Measurements from ENCODE around the gene MRPL45. TPM values are rescaled to one million over a fixed set of nuclear protein-coding genes. Genes with fewer than 3 reads are reported as not detected.

Gene MRPL45
- polyA plus RNA-seq, 1 donor from 2014 or later = 27.5 TPM

- H3K9ac ChIP-seq (ENCODE audit: low read length) = no peak overlapping the region
Observed at GRCh38 chr17:38325221-38325851, 28.4 kb downstream of the MRPL45 start.

GRCh38 chr17:38326996-38327792 lies 30.2 kb downstream of the MRPL45 start:
- H3K79me2 ChIP-seq (replicated peaks; ENCODE audit: insufficient read depth, low read length) = no peaks in the 10 kb centered on the region
- H3K36me3 ChIP-seq (ENCODE audit: insufficient read depth, low read length) = no peaks in the 10 kb centered on the region
- H3K4me3 ChIP-seq (ENCODE audit: low read length) = no peak overlapping the region
- H3K9me2 ChIP-seq (ENCODE audit: insufficient read depth, low read length) = no peaks in the 10 kb centered on the region
- no peaks in the 10 kb centered on the region for H3K27me3 ChIP-seq (ENCODE audit: insufficient read depth, low read depth, low read length)
- H3K9ac ChIP-seq (ENCODE audit: low read length) = no peak overlapping the region
- no peaks in the 10 kb centered on the region for H3K9me3 ChIP-seq (ENCODE audit: low read length)
- H3K27ac ChIP-seq (ENCODE audit: low read length) = no peak overlapping the region
- no peaks in the 10 kb centered on the region for H3F3A ChIP-seq (ENCODE audit: insufficient read depth, low read length, poor library complexity, severe bottlenecking)
- no peak overlapping the region for H3K4me2 ChIP-seq (ENCODE audit: low read length)
- H2AFZ ChIP-seq (ENCODE audit: low read depth, low read length) = no peak overlapping the region
- H4K20me1 ChIP-seq (ENCODE audit: insufficient read depth) = no peaks in the 10 kb centered on the region
- no peak for TF ChIP-seq POLR2AphosphoS5 (IDR thresholded peaks at IDR 0.05)
- TF ChIP-seq EP300 (conservative IDR thresholded peaks at IDR 0.05; ENCODE audit: poor library complexity, severe bottlenecking) = no peak
- no peak for TF ChIP-seq TAF1 (IDR thresholded peaks at IDR 0.05; ENCODE audit: low read depth)
- TF ChIP-seq MXI1 (conservative IDR thresholded peaks at IDR 0.05; ENCODE audit: poor library complexity, severe bottlenecking) = no peak
- no peak for TF ChIP-seq RAD21 (conservative IDR thresholded peaks at IDR 0.05)
- TF ChIP-seq EZH2 (IDR thresholded peaks at IDR 0.05; ENCODE audit: borderline replicate concordance, insufficient read depth, low read length, poor library complexity, severe bottlenecking) = no peak
- TF ChIP-seq CTCF (IDR thresholded peaks at IDR 0.05; ENCODE audit: poor library complexity, severe bottlenecking) = no peak

More at GRCh38 chr17:38325221-38325851, 28.4 kb downstream of the MRPL45 start:
- no peaks in the 10 kb centered on the region for H4K20me1 ChIP-seq (ENCODE audit: insufficient read depth)
- no peaks in the 10 kb centered on the region for H3K9me3 ChIP-seq (ENCODE audit: low read length)
- no peaks in the 10 kb centered on the region for H3K9me2 ChIP-seq (ENCODE audit: insufficient read depth, low read length)
- no peak overlapping the region for H2AFZ ChIP-seq (ENCODE audit: low read depth, low read length)
- no peak for TF ChIP-seq EZH2 (IDR thresholded peaks at IDR 0.05; ENCODE audit: borderline replicate concordance, insufficient read depth, low read length, poor library complexity, severe bottlenecking)
- TF ChIP-seq, protein P1, sequence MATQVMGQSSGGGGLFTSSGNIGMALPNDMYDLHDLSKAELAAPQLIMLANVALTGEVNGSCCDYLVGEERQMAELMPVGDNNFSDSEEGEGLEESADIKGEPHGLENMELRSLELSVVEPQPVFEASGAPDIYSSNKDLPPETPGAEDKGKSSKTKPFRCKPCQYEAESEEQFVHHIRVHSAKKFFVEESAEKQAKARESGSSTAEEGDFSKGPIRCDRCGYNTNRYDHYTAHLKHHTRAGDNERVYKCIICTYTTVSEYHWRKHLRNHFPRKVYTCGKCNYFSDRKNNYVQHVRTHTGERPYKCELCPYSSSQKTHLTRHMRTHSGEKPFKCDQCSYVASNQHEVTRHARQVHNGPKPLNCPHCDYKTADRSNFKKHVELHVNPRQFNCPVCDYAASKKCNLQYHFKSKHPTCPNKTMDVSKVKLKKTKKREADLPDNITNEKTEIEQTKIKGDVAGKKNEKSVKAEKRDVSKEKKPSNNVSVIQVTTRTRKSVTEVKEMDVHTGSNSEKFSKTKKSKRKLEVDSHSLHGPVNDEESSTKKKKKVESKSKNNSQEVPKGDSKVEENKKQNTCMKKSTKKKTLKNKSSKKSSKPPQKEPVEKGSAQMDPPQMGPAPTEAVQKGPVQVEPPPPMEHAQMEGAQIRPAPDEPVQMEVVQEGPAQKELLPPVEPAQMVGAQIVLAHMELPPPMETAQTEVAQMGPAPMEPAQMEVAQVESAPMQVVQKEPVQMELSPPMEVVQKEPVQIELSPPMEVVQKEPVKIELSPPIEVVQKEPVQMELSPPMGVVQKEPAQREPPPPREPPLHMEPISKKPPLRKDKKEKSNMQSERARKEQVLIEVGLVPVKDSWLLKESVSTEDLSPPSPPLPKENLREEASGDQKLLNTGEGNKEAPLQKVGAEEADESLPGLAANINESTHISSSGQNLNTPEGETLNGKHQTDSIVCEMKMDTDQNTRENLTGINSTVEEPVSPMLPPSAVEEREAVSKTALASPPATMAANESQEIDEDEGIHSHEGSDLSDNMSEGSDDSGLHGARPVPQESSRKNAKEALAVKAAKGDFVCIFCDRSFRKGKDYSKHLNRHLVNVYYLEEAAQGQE (IDR thresholded peaks at IDR 0.05; ENCODE audit: borderline replicate concordance) = no peak
- no peak for TF ChIP-seq RAD21 (conservative IDR thresholded peaks at IDR 0.05)
- TF ChIP-seq MXI1 (conservative IDR thresholded peaks at IDR 0.05; ENCODE audit: poor library complexity, severe bottlenecking) = no peak
- no peak for TF ChIP-seq EP300 (conservative IDR thresholded peaks at IDR 0.05; ENCODE audit: poor library complexity, severe bottlenecking)
- no peak for TF ChIP-seq POLR2AphosphoS5 (IDR thresholded peaks at IDR 0.05)
- TF ChIP-seq TAF1 (IDR thresholded peaks at IDR 0.05; ENCODE audit: low read depth) = no peak
- no peak for TF ChIP-seq SMC3 (conservative IDR thresholded peaks at IDR 0.05; ENCODE audit: poor library complexity)
- TF ChIP-seq CTCF (IDR thresholded peaks at IDR 0.05; ENCODE audit: poor library complexity, severe bottlenecking) = no peak
- H3K4me3 ChIP-seq (ENCODE audit: low read length) = no peak overlapping the region
- no peaks in the 10 kb centered on the region for H3K79me2 ChIP-seq (replicated peaks; ENCODE audit: insufficient read depth, low read length)
- H3K36me3 ChIP-seq (ENCODE audit: insufficient read depth, low read length) = no peaks in the 10 kb centered on the region
- H3K27me3 ChIP-seq (ENCODE audit: insufficient read depth, low read depth, low read length) = no peaks in the 10 kb centered on the region
- no peaks in the 10 kb centered on the region for H3F3A ChIP-seq (ENCODE audit: insufficient read depth, low read length, poor library complexity, severe bottlenecking)
- H3K4me2 ChIP-seq (ENCODE audit: low read length) = no peak overlapping the region
- H3K27ac ChIP-seq (ENCODE audit: low read length) = peak overlapping the region; percentile 12

Data from neural cell (in vitro differentiated cells).